K562 (cell line): ENCODE measurements around the gene UBR4. TPM values are rescaled to one million over a fixed set of nuclear protein-coding genes. Genes with fewer than 3 reads are reported as not detected.

ENCODE experiments used
- ATAC-seq: fragments of 200-7000 bp; cut with Tn5 transposase; 3 replicates; pipeline ENCODE4 v1.9.1; 2020; ENCODE audit warnings: moderate library complexity
- BruUV-seq: library from RNA; stranded (reverse); fragments of 400-500 nt; replicated peaks from 2 replicates; lab custom pipeline; 2021; lab: Mats Ljungman, UMichigan
- CTCF ChIA-PET: fragments of 300-600 bp; formaldehyde crosslinking; extraction: SDS; loops from one replicate; lab custom pipeline; 2021; ENCODE audit warnings: low intra/inter-chr PET ratio; lab: Yijun Ruan, JAX
- POLR2A ChIA-PET: fragments of 300-600, 350-650 bp; sonication (Branson Sonifier 250); formaldehyde crosslinking; extraction: SDS; loops from one replicate; lab custom pipeline; 2021; ENCODE audit warnings: antibody characterized with exemption, inconsistent platforms; lab: Yijun Ruan, JAX
- DNase-seq, 4 experiments: peaks; one replicate each; pipeline versions ENCODE4 v3.0.0 to v3.0.0-alpha.2; 2011 to 2018; ENCODE audit warnings: low spot score in 3 of 4, mixed read lengths in 3 of 4; ENCODE audit errors: extremely low read depth in 1 of 4
- FAIRE-seq: peaks from 2 replicates; lab custom pipeline; 2011; peaks lifted over from hg19 to GRCh38; lab: Jason Lieb, UNC
- H2AFZ ChIP-seq: 2 replicates; pipeline ENCODE4 v1.6.0; 2011; ENCODE audit warnings: low read depth, low read length, control low read depth, inconsistent platforms
- H3K27ac ChIP-seq: fragments of 200-600 bp; 3 replicates; pipeline ENCODE4 v1.8.0; 2011; ENCODE audit warnings: low read depth, mild to moderate bottlenecking, control low read depth, inconsistent platforms, low read length, moderate library complexity, mixed read lengths; ENCODE audit errors: extremely low read depth
- H3K27me3 ChIP-seq, 2 experiments: fragments of 300-600 bp in 1 of 2; 2 replicates in 1 of 2; 3 replicates in 1 of 2; pipeline versions ENCODE4 v1.6.0 to v1.8.0; 2011; ENCODE audit warnings: inconsistent platforms in 2 of 2, low read length in 2 of 2, mild to moderate bottlenecking in 1 of 2, mixed read lengths in 1 of 2, moderate library complexity in 1 of 2; ENCODE audit not compliant: control insufficient read depth in 2 of 2, insufficient read depth in 2 of 2
- H3K36me3 ChIP-seq: fragments of 300-600 bp; 3 replicates; pipeline ENCODE4 v1.8.0; 2011; ENCODE audit warnings: mild to moderate bottlenecking, low read length, inconsistent platforms; ENCODE audit not compliant: control insufficient read depth, insufficient read depth
- H3K4me1 ChIP-seq, 2 experiments: fragments of 200-600 bp in 1 of 2; replicated peaks in 1 of 2; 2 replicates in 1 of 2; 3 replicates in 1 of 2; pipeline versions ENCODE4 v1.5.1 to v1.8.0; 2011; ENCODE audit warnings: inconsistent platforms in 2 of 2, low read length in 2 of 2, mild to moderate bottlenecking in 1 of 2, mixed read lengths in 1 of 2, moderate library complexity in 1 of 2; ENCODE audit not compliant: control insufficient read depth in 2 of 2, insufficient read depth in 2 of 2
- H3K4me2 ChIP-seq: 2 replicates; pipeline ENCODE4 v1.6.1; 2011; ENCODE audit warnings: low read length, control low read depth, inconsistent platforms, mixed read lengths; ENCODE audit not compliant: insufficient read depth
- H3K4me3 ChIP-seq: fragments of 200-600 bp; sonication (generic), shearing (Covaris generic); 2 replicates; pipeline ENCODE4 v1.5.1; 2016; ENCODE audit warnings: control low read depth, inconsistent platforms
- H3K79me2 ChIP-seq: fragments of 200-600 bp; 3 replicates; pipeline ENCODE4 v1.8.0; 2011; ENCODE audit warnings: low read length, inconsistent platforms; ENCODE audit not compliant: control insufficient read depth, insufficient read depth
- H3K9ac ChIP-seq, 2 experiments: 2 replicates each; pipeline versions ENCODE4 v1.6.0 to v1.6.1; 2011; ENCODE audit warnings: low read depth in 2 of 2, low read length in 2 of 2, control low read depth in 1 of 2, inconsistent platforms in 1 of 2, mild to moderate bottlenecking in 1 of 2, mixed read lengths in 1 of 2; ENCODE audit not compliant: insufficient read depth in 1 of 2
- H3K9me1 ChIP-seq: one replicate; pipeline ENCODE4 v1.6.0; 2011; ENCODE audit warnings: inconsistent platforms, mild to moderate bottlenecking, low read length, moderate library complexity; ENCODE audit not compliant: control insufficient read depth, insufficient read depth
- H3K9me3 ChIP-seq: replicated peaks from 2 replicates; pipeline ENCODE4 v1.5.1; 2011; ENCODE audit warnings: low read depth, low read length, inconsistent platforms; ENCODE audit not compliant: control insufficient read depth, insufficient read depth
- H4K20me1 ChIP-seq: replicated peaks from 2 replicates; pipeline ENCODE4 v1.6.1; 2011; ENCODE audit warnings: low read length, inconsistent platforms, mixed read lengths; ENCODE audit not compliant: control insufficient read depth, insufficient read depth
- FOXJ2 ChIP-seq: fragments of 200-800 bp; sonication (Bioruptor generic); IDR thresholded peaks from 2 replicates; pipeline ENCODE4 v1.6.1; 2016; ENCODE audit warnings: missing genetic modification characterization, missing compliant biosample characterization
- HMGN3 ChIP-seq: IDR thresholded peaks from 2 replicates; pipeline ENCODE4 v1.6.1; 2011; ENCODE audit warnings: borderline replicate concordance, low read depth, mild to moderate bottlenecking, mixed read lengths, low read length; ENCODE audit not compliant: insufficient read length; ENCODE audit errors: extremely low read depth
- MEIS2 ChIP-seq: fragments of 450-650 bp; IDR thresholded peaks from 2 replicates; pipeline ENCODE4 v1.6.1; 2014; ENCODE audit warnings: mild to moderate bottlenecking; ENCODE audit not compliant: partially characterized antibody
- NFIC ChIP-seq: fragments of 450-650 bp; IDR thresholded peaks from 2 replicates; pipeline ENCODE4 v1.6.1; 2017; ENCODE audit warnings: mild to moderate bottlenecking, inconsistent platforms
- OTX1 ChIP-seq: fragments of 450-650 bp; formaldehyde crosslinking; IDR thresholded peaks from 2 replicates; pipeline ENCODE4 v1.4.0; 2022; ENCODE audit warnings: mild to moderate bottlenecking
- PCBP1 ChIP-seq: fragments of 200-400 bp; formaldehyde crosslinking; IDR thresholded peaks from 2 replicates; pipeline ENCODE4 v1.6.1; 2018; ENCODE audit warnings: mild to moderate bottlenecking, low read depth, low read length; ENCODE audit not compliant: poor library complexity, severe bottlenecking
- RBM15 ChIP-seq: fragments of 200-400 bp; formaldehyde crosslinking; IDR thresholded peaks from 2 replicates; pipeline ENCODE4 v1.6.1; 2018; ENCODE audit warnings: mild to moderate bottlenecking, low read length, moderate library complexity; ENCODE audit not compliant: insufficient read depth
- SMARCE1 ChIP-seq: fragments of 450-650 bp; IDR thresholded peaks from 2 replicates; pipeline ENCODE4 v1.7.1; 2016; ENCODE audit warnings: mild to moderate bottlenecking
- TCF3 ChIP-seq: sonication (generic); formaldehyde crosslinking; IDR thresholded peaks from 2 replicates; pipeline ENCODE4 v1.4.0; 2020; ENCODE audit warnings: mild to moderate bottlenecking, missing genetic modification reagents
- TSC22D4 ChIP-seq: fragments of 450-650 bp; IDR thresholded peaks from 2 replicates; pipeline ENCODE4 v1.6.1; 2016; ENCODE audit warnings: missing genetic modification characterization, missing biosample characterization, control low read depth
- ZBTB11 ChIP-seq, 3 experiments: fragments of 200-800 bp in 1 of 3; fragments of 250-450 bp in 1 of 3; fragments of 450-650 bp in 1 of 3; sonication (Bioruptor Pico) in 1 of 3; sonication (Bioruptor generic) in 1 of 3; formaldehyde crosslinking in 1 of 3; IDR thresholded peaks; 2 replicates each; pipeline versions ENCODE4 v1.6.1 to v1.8.0; 2016 to 2022; ENCODE audit warnings: mild to moderate bottlenecking in 2 of 3, missing genetic modification characterization in 2 of 3, missing compliant biosample characterization in 1 of 3, moderate library complexity in 1 of 3
- ZBTB17 ChIP-seq: fragments of 450-650 bp; formaldehyde crosslinking; IDR thresholded peaks from 2 replicates; pipeline ENCODE4 v1.4.0; 2020; ENCODE audit warnings: mild to moderate bottlenecking
- ZNF239 ChIP-seq: fragments of 250-450 bp; sonication (Bioruptor Pico); IDR thresholded peaks from 2 replicates; pipeline ENCODE4 v1.4.0; 2020; ENCODE audit warnings: mild to moderate bottlenecking
- ZNF507 ChIP-seq: conservative IDR thresholded peaks from 2 replicates; pipeline ENCODE4 v1.6.1; 2017; ENCODE audit warnings: missing genetic modification characterization, missing compliant biosample characterization
- ZNF639 ChIP-seq, 2 experiments: fragments of 200-800 bp in 1 of 2; sonication (Bioruptor generic) in 1 of 2; sonication (generic) in 1 of 2; formaldehyde crosslinking in 1 of 2; IDR thresholded peaks in 1 of 2; conservative IDR thresholded peaks in 1 of 2; 2 replicates each; pipeline versions ENCODE4 v1.5.0 to v1.6.1; 2016 to 2020; ENCODE audit warnings: missing compliant biosample characterization in 1 of 2, missing genetic modification characterization in 1 of 2, missing genetic modification reagents in 1 of 2
- WGBS: fragments of 100-300 bp; shearing (Covaris generic); methylation state at CpG from one replicate; pipeline ENCODE4 v1.1.6; 2016; ENCODE audit warnings: low coverage, mixed read lengths; ENCODE audit not compliant: insufficient coverage; ENCODE audit errors: missing lambda C conversion rate; 5-methylcytosine and 5-hydroxymethylcytosine counted together
- in situ Hi-C: fragments of 300-500 bp; cut with MboI; formaldehyde crosslinking; loops from 4 replicates; pipeline ENCODE4 v1.15.0; 2018; ENCODE audit warnings: inconsistent platforms, mixed read lengths
- intact Hi-C: fragments of 100-400 bp; cut with micrococcal nuclease; formaldehyde crosslinking; loops from 2 replicates; pipeline ENCODE4 v1.14.2; 2022
- polyA plus RNA-seq, 8 experiments: library from polyadenylated mRNA; depleted of rRNA in 4 of 8; stranded (reverse) in 5 of 8; unstranded in 3 of 8; fragments of >200 nt; fragmentation: Nextera tagmentation in 2 of 8; fragmentation: Illumina TruSeq in 1 of 8; extraction: Ambion mirVana in 2 of 8; extraction: Trizol in 1 of 8; gene quantifications; 2 replicates each; pipeline versions ENCODE4 v1.2.1 to v1.2.3, GENCODE V29; 2011 to 2014; ENCODE audit warnings: inconsistent platforms in 1 of 8, missing spikeins in 1 of 8
- total RNA-seq, 7 experiments: library from RNA; depleted of rRNA in 6 of 7; stranded (reverse); fragments of >200 nt in 6 of 7; fragmentation: Illumina TruSeq in 2 of 7; extraction: Trizol in 2 of 7; gene quantifications; 2 replicates each; pipeline versions ENCODE4 v1.2.1 to v1.2.3, GENCODE V29; 2011 to 2021; ENCODE audit warnings: low replicate concordance in 1 of 7
- TF ChIP-seq, protein P1 (sequence below): fragments of 250-450 bp; sonication (Bioruptor Pico); IDR thresholded peaks from 2 replicates; pipeline ENCODE4 v1.9.0; 2021; ENCODE audit warnings: mild to moderate bottlenecking

UBR4 gene
- total and polyA plus RNA-seq, 9 of the 15 experiments (the other 6 are each of a cell fraction or from before 2014, with no cell fraction given): 55.4 to 277 (median 123) TPM

GRCh38 chr1:19057182-19057779, 152.8 kb downstream of the UBR4 start:
- Histone ChIP-seq H3K9ac (peak overlapping the region in 1 of 2 experiments; percentile 55; a peak in 2 of 4 replicates), H3K27me3 (peaks cover 34 to 55% of the 10 kb centered on the region in 2 experiments; a peak in 4 of 5 replicates), H3K9me3 (no peaks in the 10 kb centered on the region), H3K9me1 (no peaks in the 10 kb centered on the region), H3K4me1 (peaks cover 3 to 14% of the 10 kb centered on the region in 2 experiments; a peak in 3 of 5 replicates), H2AFZ (peak overlapping the region; percentile 44; the same call in 1 of the 2 replicates), H3K4me3 (no peak overlapping the region), H3K4me2 (peak overlapping the region; percentile 34; the same call in 1 of the 2 replicates), H3K36me3 (no peaks in the 10 kb centered on the region), H3K79me2 (no peaks in the 10 kb centered on the region), H4K20me1 (peaks cover 15% of the 10 kb centered on the region), H3K27ac (no peak overlapping the region)
- intact Hi-C loops (no loop called here), in situ Hi-C loops (no loop called here)
- BruUV-seq: no TSS peak
- CTCF ChIA-PET: interaction anchor here (0.5 kb wide), 1 partner anchor 179 kb away, joined by 3 read pairs; no protein-coding TSS in a partner anchor
- POLR2A ChIA-PET: no interaction called here
- FAIRE-seq (peak; percentile 85), DNase-seq (peak in 3 of 4 experiments; percentile 39 to 60 (median 59)), ATAC-seq (peak; percentile 89)
- 2% methylated on average over 14 of the region's 14 CpGs for WGBS
- TF ChIP-seq TSC22D4: no peak
- TF ChIP-seq, protein P1, sequence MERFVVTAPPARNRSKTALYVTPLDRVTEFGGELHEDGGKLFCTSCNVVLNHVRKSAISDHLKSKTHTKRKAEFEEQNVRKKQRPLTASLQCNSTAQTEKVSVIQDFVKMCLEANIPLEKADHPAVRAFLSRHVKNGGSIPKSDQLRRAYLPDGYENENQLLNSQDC (CRISPR knock-in tag): no peak
- TF ChIP-seq ZBTB17: no peak
- no peak for TF ChIP-seq PCBP1
- no peak for TF ChIP-seq OTX1 (CRISPR knock-in tag)
- no peak for TF ChIP-seq SMARCE1
- no peak for TF ChIP-seq NFIC
- no peak for TF ChIP-seq ZNF639 (CRISPR knock-in tag; conservative IDR thresholded peaks at IDR 0.05 in 1 of 2, IDR thresholded peaks at IDR 0.05 in 1 of 2)
- no peak for TF ChIP-seq RBM15
- TF ChIP-seq HMGN3: no peak
- TF ChIP-seq MEIS2: peak; percentile 91
- TF ChIP-seq ZNF507 (tag): no peak
- TF ChIP-seq TCF3 (CRISPR knock-in tag): peak; percentile 42; the same call in 1 of the 2 replicates
- no peak for TF ChIP-seq ZNF239
- no peak for TF ChIP-seq ZBTB11 (CRISPR knock-in tag; IDR thresholded peaks at IDR 0.05)
- TF ChIP-seq FOXJ2 (tag): no peak
